H1 (cell line): ENCODE measurements around the gene PDE3A.

ENCODE experiments used
- CREB1 ChIP-seq: IDR thresholded peaks from 2 replicates; pipeline ENCODE4 v1.6.1; 2012; ENCODE audit warnings: inconsistent platforms
- GABPA ChIP-seq: IDR thresholded peaks from 2 replicates; pipeline ENCODE4 v1.6.1; 2011; ENCODE audit warnings: mild to moderate bottlenecking, low read length, moderate library complexity, borderline replicate concordance; ENCODE audit not compliant: insufficient read depth
- HDAC6 ChIP-seq: IDR thresholded peaks from one replicate; pipeline ENCODE4 v1.7.1; 2012; ENCODE audit warnings: low read depth, mild to moderate bottlenecking, inconsistent platforms, low read length, moderate library complexity
- JUN ChIP-seq: IDR thresholded peaks from 2 replicates; pipeline ENCODE4 v1.6.1; 2011; ENCODE audit warnings: low read depth, mild to moderate bottlenecking, improper control_type of control experiment, low read length
- RAD21 ChIP-seq, 2 experiments: IDR thresholded peaks in 1 of 2; conservative IDR thresholded peaks in 1 of 2; 2 replicates each; pipeline ENCODE4 v1.6.1; 2011; ENCODE audit warnings: low read depth in 2 of 2, low read length in 2 of 2, improper control_type of control experiment in 1 of 2, inconsistent platforms in 1 of 2, mild to moderate bottlenecking in 1 of 2, moderate library complexity in 1 of 2
- TAF1 ChIP-seq: IDR thresholded peaks from 2 replicates; pipeline ENCODE4 v1.6.1; 2011; ENCODE audit warnings: mild to moderate bottlenecking, low read depth, low read length
- TF ChIP-seq, protein P1 (sequence below), 3 experiments: IDR thresholded peaks; 1 replicate in 2 of 3; 2 replicates in 1 of 3; pipeline versions ENCODE4 v1.5.1 to v1.6.1; 2011; ENCODE audit warnings: low read length in 3 of 3, mild to moderate bottlenecking in 3 of 3, inconsistent platforms in 2 of 3, low read depth in 1 of 3, moderate library complexity in 1 of 3; ENCODE audit not compliant: insufficient read depth in 1 of 3; ENCODE audit errors: control extremely low read depth in 1 of 3

DNA sequence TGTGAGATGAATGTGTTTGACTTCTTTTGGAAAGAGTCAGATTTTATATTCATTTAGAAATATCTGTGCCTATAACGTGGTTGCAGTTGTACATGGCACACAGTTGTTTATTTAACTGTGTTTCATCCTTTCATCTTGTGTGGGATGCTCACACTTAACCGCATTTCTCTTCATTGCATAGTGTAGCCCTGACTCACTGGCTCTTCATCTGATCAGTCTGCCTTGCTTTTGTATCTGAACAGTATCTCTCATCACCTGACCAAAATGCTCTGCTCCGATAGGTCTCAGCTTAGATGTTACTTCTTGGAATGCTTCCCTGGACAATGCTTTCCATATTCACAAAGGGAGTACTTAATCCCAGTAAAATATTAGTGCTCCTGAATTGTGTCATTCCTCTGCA lies 83.4 kb downstream of the PDE3A start:
- TF ChIP-seq GABPA (no peak), HDAC6 (no peak), RAD21 (IDR thresholded peaks at IDR 0.05 in 1 of 2, conservative IDR thresholded peaks at IDR 0.05 in 1 of 2; ENCODE audit: low read depth in 2 of 2, low read length in 2 of 2) (no peak), CREB1 (no peak), JUN (no peak), TAF1 (no peak)
- TF ChIP-seq, protein P1, sequence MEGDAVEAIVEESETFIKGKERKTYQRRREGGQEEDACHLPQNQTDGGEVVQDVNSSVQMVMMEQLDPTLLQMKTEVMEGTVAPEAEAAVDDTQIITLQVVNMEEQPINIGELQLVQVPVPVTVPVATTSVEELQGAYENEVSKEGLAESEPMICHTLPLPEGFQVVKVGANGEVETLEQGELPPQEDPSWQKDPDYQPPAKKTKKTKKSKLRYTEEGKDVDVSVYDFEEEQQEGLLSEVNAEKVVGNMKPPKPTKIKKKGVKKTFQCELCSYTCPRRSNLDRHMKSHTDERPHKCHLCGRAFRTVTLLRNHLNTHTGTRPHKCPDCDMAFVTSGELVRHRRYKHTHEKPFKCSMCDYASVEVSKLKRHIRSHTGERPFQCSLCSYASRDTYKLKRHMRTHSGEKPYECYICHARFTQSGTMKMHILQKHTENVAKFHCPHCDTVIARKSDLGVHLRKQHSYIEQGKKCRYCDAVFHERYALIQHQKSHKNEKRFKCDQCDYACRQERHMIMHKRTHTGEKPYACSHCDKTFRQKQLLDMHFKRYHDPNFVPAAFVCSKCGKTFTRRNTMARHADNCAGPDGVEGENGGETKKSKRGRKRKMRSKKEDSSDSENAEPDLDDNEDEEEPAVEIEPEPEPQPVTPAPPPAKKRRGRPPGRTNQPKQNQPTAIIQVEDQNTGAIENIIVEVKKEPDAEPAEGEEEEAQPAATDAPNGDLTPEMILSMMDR (IDR thresholded peaks at IDR 0.05; ENCODE audit: control extremely low read depth in 1 of 3, insufficient read depth in 1 of 3, low read depth in 1 of 3, low read length in 3 of 3) = no peak
